Measurements from ENCODE around the gene ARMC9.

DNA sequence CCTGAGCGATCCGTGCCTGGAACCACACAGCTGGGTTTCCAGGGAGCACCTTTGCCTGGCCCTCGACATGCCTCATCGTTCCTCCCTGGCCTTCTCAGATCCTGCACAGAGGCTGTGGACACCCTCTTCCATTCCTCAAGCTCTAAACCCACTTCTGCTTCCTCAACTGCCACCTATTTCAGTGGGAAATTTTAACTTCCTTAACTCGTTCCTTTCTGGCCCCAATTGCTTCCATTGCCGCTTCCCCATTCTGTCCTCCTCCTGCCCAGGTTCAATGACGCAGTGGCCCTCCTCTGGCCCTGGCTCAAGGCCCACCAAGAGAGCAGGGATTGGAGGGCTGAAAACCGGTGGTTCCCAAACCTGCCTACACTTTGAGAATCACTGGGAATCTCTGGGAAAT is 192.2 kb downstream of the ARMC9 start:
- TF ChIP-seq, protein P1, sequence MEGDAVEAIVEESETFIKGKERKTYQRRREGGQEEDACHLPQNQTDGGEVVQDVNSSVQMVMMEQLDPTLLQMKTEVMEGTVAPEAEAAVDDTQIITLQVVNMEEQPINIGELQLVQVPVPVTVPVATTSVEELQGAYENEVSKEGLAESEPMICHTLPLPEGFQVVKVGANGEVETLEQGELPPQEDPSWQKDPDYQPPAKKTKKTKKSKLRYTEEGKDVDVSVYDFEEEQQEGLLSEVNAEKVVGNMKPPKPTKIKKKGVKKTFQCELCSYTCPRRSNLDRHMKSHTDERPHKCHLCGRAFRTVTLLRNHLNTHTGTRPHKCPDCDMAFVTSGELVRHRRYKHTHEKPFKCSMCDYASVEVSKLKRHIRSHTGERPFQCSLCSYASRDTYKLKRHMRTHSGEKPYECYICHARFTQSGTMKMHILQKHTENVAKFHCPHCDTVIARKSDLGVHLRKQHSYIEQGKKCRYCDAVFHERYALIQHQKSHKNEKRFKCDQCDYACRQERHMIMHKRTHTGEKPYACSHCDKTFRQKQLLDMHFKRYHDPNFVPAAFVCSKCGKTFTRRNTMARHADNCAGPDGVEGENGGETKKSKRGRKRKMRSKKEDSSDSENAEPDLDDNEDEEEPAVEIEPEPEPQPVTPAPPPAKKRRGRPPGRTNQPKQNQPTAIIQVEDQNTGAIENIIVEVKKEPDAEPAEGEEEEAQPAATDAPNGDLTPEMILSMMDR (IDR thresholded peaks at IDR 0.05) = no peak
- TF ChIP-seq POLR2A (IDR thresholded peaks at IDR 0.05) (no peak), POLR2AphosphoS5 (IDR thresholded peaks at IDR 0.05) (no peak)
